GM19193 (cell line): ENCODE data around the gene EPS15.

Experiments used
- POLR2A ChIP-seq: IDR thresholded peaks from 4 replicates; pipeline ENCODE4 v1.6.1; 2011; ENCODE audit not compliant: insufficient read depth, insufficient read length; ENCODE audit errors: extremely low read depth

EPS15 gene

DNA sequence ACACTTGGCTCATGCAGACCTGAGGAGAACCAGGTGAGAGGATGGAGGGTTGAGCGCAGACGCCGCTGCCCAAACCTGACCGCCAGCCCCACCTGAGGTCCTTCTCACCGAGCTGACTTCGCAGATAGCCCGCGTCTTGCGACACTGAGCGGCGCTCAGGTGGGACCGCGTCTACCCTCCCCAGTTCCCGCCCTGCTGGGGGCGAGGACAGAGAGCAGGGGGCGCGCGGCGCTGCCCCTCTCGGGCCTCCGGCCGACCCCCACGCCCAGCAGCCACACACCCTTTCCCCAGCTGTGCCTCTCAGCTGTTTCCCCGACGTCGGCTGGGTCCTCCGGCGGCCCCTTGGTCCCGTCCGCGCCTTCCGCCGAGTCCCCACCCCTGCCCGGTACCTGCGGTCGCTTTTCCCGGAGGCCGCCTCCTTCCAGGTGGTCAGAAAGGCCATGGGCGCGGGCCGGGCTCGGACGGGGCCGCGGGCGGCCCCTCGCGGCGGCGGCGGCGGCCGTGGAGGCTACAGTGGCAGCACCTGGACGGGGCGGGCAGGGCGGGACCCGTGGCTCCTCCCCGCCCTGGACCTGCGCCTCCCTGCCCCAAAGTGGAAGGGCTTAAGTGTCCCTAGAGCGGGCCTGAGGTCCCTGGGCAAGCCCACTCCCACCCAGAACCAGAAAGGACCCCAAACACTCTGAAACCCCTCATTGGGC lies 174.3 kb downstream of the EPS15 start:
- TF ChIP-seq POLR2A = no peak

DNA sequence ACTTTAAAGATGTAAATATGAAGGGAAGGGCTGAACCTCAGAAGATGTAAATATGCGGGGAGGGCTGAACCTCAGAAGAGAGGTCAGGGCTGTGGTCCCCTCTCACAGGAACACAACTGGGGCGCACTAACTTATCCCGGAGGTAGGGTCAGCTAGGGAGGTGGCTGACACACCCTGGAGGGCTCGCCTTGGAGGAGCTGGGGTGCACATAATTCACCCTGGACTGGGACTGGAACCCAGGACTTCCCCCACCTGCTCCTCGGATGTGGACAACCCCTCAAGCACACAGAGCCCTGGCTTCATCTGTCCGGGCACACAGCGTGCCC lies 174.8 kb downstream of the EPS15 start:
- no peak for TF ChIP-seq POLR2A

DNA sequence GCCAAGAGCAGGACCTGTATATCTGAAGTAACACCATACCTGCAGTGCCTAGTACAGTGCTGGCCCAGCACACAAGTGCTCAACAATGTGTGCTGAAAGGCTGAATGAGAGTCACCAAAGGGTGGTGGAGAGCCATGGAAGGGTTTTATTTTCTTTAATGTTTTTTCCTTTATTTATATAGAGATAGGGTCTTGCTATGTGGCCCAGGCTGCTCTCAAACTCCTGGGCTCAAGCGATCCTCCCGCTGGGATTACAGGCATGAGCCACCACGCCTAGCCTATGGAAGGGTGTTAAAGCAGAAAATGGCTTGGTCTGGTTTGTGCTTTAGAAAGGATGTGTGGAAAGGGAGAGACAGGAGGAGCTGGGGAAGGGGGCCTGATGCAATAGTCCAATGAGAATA lies 175.4 kb downstream of the EPS15 start:
- no peak for TF ChIP-seq POLR2A

DNA sequence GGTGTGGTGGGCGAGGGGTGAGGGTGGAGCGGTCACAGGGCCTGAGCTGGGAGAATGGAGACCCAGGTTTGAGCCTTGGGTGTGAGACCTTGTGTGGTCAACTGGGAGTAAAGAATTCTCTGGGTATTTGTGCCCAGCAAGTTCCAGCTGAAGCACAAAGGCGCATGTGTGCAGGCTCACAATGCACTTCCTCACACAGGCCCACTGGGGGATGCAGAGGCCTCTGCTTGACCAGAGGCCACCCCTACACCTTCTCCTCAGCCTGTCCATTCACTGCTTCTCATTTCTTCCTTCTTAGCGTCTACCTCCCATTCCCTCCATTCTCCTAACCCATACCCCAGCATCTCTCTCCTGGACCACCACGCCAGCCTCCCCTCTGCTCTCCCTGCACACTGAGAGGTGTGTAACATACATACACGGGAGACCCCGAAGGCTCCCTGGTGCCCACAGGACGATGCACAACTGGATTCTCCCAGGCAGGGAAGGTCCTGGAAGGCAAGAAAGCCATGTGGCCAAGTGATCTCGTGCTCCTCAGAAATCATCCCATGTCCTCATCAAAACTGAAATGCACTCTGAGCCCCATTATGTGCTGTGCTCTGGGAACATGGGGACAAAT lies 176.4 kb downstream of the EPS15 start:
- no peak for TF ChIP-seq POLR2A

DNA sequence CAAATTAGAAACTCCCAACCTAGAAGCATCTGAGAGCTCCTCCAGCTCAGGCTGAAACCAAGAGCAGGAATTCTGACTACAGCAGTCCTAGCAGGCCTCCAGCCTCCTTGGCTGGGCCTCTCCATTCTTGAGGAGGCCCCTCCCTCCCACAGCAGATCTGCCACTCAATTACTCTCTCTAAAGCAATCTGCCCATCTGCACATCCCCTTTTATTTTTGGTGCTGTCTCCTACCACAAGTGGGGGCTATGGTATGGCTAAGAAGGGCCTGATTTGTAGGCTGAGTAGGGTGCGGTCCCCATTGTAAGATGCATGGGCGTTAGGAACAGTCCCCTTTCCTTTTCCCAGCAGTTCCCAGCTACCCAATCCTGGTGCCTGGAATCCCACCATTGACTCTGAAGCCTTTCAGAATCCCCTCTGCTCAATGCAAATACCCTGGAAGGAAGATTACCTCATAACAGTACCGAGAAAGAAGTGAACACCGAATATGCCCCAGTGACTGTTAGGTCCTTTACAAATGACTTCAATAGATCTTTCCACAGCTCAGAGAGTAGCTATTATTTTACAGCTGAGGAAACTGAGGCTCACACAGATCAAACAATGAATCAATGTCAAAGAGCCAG lies 177.1 kb downstream of the EPS15 start:
- no peak for TF ChIP-seq POLR2A

DNA sequence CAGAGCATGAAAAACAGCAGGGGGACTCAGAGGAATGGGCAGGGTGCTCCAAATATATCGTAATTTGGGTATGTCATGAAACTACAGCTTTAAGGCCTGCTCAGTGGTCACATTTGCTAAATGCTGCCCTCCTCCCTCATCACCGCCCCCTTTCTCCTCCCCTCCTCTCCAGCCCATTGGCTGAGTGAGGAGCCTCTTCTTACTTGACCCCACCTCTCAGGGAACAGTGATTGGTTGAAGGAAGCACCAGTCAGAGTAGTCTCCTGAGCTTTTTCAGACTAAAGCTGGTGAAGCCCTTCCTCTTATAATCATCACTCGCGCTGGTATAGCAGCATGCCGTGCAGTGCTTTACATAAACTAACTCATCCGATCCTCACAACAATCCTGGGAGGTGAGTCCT lies 178.7 kb downstream of the EPS15 start:
- no peak for TF ChIP-seq POLR2A

DNA sequence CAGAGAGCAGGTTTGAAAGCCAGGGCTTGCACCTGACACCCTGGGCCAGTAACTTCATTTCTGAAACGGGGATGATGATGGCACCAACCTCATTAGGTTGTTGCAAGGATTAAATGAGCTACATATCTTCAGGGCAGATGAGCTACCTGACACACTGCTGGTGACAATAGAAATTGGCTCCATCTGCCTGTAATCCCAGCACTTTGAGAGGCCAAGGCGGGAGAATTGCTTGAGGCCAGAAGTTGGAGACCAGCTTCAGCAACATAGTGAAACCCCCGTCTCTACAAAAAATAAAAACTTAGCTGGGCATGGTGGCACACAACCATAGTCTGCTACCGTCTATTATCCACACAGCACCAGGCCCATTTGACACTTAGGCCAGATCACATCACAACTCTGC lies 182.4 kb downstream of the EPS15 start:
- no peak for TF ChIP-seq POLR2A

DNA sequence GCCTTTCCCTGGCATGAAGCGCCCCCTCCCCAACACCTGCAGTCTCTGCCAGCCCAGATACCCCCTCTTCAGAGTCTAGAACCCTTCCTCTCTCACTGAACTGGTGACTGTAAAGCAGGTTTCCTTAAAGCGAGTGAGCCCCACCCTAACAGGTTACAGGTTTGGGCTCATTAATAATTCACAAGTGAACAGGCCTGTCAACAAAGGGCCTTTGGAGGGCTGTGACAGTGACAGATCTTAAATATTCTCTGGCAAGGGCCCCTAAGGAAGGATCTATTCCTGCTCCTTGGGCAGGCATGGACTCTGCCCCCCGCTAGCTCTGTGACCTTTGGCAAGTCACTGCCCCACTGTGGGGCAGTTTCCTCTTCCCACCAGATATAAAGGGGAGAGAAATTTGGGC lies 183.1 kb downstream of the EPS15 start:
- no peak for TF ChIP-seq POLR2A

DNA sequence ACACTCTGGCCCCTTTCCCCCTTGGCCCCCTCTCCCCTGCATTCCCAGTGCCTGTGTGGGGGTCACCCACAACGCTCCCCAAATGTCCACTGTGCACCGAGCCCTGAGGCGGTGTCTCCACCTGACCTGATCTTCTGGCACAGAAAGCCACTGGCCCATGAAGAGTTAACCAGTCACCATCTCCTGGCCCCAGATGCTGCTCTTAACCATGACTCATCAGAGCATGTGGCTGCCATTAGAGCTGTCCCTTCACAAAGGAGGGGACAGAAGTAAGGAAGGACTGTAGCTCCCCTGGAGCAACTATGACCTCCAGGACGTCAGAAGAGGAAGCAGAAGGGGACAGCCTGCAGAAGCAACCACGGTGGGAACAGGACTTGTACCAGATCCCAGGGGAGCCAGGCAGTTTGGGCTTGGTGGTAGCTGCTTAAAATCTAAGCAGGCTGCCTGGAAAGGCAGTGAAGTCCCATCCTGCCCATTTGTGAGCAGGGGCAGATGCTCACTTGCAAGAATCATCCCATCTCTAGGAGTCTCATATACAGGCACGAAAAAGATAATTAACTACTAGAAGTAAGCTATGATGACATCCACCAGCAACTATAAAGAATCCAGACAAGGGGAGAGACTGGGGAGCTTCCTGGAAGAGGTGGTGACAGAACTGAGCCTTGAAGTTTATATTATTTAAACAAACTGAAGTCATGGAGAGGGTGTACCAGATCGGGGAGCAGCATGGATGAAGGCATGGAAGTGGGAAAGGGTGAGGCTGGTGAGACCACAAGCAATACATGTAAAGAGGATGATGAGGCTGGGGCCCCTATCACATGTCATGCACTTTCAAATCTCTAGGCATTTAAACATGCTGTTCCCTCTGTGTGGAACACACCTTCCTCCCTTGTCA lies 187.6 kb downstream of the EPS15 start:
- TF ChIP-seq POLR2A = no peak

DNA sequence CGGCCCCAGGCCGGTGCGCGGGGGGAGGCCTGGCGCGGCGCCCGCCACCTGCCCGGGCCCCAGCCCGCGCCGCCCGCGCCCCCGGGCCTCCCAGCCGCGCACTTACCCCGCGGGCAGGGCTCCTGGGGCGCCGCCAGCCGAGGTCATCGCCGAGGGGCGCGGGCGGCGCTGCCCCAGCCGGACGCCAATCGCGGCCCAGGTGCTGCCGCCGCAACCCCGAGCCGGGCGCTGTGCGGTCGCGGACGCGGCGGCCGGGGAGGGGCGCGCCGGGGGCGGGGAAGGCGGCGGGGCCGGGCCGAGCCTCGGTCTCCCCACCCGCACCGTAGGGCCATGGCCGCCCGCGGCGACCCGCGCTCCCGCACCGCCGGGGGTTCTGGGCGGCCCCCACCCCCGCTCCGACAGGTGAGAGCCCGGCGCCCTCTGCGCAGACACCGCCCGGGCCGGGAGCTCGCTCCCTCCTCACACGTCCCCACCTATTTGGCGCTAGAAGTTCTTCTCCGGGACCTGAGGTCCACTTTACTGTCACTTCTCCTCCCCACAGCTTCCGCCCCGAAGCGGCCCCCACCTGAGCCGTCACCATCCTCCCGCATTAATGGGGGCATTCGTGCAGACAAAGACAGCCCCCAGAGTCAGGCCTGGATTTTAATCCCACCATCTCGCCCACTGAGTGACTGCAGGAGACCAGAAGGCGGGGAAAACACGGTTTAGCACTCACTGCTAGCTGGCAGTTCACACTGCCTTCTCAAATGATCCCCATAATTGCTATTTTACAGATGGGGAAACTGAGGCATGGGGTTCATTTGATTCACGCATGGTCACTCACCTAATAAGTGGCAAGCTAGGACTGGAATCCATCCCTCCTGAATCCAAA lies 188.5 kb downstream of the EPS15 start, which contains the start of gene TTC39A:
Gene TTC39A (minus strand): TSS at position 232 of the 871 bp plus-strand sequence. CDS start 85 bp downstream, at position 147.
- no peak for TF ChIP-seq POLR2A

DNA sequence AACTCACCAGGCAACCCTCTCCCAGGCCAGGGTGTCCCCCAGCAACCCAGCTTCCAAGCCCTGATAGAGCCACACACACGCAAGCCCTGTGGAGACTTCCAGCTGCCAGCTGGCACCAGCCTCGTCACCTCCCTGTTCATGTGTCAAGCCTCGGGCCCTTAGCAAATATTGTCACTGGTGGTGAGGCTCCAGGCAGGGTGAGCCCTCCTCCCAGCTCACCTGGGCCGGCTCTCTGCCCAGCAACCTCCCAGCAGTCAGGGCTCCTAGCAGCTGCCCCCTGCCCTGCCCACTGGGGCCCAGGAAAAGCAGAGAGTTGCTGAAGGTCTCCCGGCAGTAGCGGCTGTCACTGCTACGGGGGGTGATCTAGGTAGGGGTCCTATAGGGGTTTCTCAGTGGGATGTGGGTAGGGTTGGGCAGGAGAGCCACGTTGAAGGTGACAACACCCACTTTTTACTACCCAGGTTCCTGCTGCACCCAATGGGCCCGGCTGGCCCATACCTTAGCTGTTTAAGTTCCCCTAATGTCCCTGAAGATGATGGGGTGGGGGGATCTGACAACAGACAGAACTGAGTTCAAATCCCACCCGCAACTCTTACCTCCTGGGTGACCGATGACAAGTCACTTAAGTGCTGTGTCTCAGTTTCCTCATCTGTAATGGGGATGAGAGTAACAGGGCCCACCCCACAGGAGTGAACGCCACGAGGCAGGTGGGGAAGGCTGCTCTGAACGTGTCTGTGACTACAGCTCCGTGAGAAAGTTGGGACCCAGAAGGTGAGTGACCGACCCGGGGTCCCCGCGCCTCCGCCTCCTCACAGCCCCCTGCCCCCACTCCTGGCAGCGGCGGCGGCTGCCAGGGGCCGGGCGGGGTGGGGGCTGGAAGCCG lies 189.4 kb downstream of the EPS15 start:
- no peak for TF ChIP-seq POLR2A

DNA sequence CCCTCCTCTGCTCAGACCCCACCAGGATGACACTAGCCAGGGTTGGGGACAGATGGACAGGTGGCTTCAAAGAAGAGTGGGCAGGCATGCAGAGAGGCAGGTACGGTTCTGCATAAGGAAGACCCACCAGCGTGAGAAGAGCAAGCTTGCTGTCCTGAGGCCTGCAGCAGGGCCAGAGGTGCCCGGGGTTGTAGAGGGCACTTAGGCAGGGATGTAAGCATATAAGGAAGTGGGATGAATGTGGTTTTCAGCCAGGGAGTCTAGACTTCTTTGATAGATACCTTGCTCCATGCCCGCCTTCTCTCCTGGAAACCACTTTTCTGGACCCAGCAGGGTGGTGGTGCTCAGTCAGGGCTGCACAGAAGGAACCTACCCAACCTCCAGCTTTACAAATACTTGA lies 190.1 kb downstream of the EPS15 start:
- no peak for TF ChIP-seq POLR2A

DNA sequence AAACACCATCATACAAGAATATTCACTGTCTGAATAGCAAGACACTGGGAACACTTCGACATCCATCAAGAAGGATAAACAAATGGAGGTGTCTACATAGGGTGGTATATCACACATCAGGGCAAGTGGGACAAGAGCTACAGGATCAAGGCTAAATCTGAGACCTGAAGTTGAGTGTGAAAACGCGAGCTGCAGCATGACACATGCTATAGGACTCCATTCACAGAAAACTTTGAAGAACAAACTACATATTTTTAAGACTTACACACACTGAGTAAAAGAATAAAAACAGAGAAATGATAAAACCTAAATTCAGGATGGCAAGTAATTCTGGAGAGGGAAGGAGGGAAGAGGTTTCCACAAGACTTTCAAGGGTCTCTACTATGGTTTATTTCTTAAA lies 190.8 kb downstream of the EPS15 start:
- TF ChIP-seq POLR2A = no peak
